GM10266 (cell line): ENCODE data around the gene STIM2.

Source experiments
- DNase-seq: peaks from one replicate; pipeline ENCODE4 v3.0.0; 2012; ENCODE audit errors: extremely low spot score
- TF ChIP-seq, protein P1 (sequence below): IDR thresholded peaks from 2 replicates; pipeline ENCODE4 v1.5.1; 2012; ENCODE audit warnings: mild to moderate bottlenecking, low read depth; ENCODE audit not compliant: control insufficient read depth, insufficient read depth; ENCODE audit errors: missing control alignments

STIM2 gene

DNA sequence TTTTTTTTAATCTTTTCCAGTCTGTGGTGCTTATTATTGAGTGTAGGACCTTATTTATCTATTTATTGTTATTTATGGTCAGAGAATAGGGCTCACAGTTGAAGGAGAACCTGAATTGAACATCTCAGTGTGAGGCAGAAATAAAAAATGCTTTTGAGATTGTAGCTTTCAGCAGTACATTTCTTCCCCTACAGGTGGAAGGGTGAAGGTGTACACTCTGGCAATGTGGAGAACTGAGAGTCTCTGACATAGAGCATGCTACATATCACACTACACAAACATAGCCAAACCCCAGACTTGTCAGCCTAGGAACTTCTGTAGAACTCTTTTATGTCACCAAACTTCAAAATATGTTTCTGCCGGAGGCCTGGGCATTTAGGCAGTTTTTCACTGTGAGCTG is 140.2 kb downstream of the STIM2 start:
- TF ChIP-seq, protein P1, sequence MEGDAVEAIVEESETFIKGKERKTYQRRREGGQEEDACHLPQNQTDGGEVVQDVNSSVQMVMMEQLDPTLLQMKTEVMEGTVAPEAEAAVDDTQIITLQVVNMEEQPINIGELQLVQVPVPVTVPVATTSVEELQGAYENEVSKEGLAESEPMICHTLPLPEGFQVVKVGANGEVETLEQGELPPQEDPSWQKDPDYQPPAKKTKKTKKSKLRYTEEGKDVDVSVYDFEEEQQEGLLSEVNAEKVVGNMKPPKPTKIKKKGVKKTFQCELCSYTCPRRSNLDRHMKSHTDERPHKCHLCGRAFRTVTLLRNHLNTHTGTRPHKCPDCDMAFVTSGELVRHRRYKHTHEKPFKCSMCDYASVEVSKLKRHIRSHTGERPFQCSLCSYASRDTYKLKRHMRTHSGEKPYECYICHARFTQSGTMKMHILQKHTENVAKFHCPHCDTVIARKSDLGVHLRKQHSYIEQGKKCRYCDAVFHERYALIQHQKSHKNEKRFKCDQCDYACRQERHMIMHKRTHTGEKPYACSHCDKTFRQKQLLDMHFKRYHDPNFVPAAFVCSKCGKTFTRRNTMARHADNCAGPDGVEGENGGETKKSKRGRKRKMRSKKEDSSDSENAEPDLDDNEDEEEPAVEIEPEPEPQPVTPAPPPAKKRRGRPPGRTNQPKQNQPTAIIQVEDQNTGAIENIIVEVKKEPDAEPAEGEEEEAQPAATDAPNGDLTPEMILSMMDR: peak; percentile 46
- no peak for DNase-seq

DNA sequence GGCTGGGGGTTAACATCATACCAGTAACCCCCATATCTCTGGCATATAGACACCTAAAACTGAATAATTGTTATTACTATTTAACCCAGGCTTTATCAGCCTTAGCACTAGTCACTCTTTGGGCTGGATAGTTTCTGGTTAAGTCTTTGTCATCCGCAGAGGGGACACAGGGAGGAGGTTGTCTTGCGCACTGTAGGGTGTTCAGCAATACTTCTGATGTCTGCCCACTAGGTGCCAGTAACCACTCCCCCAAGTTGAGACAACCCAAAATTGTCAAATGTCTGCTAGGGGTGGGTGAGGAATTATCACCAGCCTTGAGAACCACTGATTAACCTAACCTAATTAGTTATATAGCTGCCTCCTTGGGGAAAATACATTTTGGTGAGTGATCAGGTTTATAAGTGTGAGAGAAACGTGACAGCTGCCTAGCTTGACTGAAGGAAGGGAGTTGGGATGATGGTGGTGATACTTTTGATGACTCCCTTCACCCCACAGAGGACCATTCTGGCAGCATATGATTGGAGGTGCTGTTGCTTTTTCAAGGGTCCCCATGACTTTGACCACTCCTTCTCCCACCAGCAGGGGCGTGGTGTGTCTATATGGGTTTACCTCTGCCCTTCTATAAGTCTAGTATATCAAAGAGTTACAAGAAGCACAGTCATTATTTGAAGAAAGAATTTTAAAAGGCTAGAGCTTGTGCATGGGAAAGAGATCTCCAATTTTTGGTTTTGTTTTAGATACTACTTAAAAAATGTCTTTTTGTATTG is 140.9 kb downstream of the STIM2 start:
- DNase-seq: no peak
- TF ChIP-seq, protein P1: no peak

DNA sequence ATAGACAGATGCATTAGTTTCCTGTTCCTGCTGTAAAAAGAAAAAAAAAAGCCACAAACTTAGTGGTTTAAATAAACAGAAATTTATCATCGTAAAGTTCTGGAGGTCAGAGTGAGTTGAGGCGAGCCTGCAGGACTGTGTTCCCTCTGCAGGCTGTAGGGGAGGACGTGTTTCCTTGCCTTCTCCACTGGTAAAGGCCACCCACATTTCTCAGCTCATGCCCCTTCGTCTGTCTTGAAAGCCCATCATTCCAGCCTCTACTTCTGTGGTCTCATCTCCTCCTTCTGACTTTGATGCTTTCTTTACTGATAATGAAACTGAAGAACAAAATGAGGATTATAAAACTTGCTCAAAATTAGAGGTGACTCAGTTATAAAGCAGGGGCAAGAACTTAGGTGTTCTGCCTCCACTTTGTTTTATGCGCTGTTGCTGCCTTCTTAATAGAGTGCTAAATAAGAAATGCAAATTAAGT is 143.0 kb downstream of the STIM2 start:
- TF ChIP-seq, protein P1: no peak

DNA sequence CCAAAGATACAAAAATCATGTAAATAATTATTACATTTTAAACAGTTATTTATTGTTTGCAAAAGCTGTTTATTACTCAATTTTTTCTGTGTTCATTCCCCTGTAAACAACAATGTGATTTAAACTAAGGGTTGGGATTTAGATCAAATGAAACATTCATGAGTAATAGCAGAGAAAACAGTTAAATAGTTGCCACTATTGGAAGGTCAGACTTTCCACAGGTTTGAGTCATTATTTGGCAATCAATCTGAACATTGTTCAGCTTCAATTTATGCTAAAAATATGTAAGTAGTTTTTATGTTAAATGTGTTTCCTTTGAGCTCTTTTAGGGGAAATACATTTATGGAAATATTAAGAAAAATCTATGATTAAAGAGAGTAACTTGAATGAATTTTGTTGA is 144.9 kb downstream of the STIM2 start:
- DNase-seq: no peak
- TF ChIP-seq, protein P1: no peak

More for the DNA sequence above, 143.0 kb downstream of the STIM2 start:
- no peak for DNase-seq

DNA sequence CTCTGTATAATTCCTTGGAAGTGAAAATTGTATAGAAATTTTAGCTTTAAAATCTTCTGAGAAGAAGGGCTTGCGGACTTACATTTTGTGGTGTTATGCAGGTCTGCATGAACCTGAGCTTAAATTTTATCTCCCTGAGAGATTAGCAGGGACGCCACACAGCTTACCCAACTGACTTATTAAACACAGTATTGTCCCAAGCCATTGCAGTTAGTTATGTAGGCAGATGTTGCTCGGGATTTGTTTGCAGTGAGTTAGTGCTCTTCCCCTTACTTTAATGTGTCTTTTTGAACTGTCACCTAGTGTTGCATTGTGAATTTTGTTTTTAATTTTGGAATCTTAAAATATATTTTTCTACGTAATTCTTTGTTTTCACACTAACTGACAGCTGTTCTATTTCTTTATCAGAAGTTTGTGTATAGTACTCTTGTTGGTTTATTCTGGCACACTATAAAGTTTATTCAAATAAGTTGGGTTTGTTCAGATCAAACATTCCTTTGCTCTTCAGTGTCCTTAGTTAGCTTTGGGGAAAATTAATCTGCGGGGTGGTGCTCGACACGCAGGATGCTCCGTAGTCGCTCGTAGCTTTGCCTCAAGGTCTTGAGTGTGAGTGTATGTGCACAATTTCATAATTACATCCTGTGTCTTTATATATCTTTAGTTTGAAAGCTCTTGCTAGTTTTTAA is 145.4 kb downstream of the STIM2 start:
- TF ChIP-seq, protein P1: no peak
- no peak for DNase-seq

DNA sequence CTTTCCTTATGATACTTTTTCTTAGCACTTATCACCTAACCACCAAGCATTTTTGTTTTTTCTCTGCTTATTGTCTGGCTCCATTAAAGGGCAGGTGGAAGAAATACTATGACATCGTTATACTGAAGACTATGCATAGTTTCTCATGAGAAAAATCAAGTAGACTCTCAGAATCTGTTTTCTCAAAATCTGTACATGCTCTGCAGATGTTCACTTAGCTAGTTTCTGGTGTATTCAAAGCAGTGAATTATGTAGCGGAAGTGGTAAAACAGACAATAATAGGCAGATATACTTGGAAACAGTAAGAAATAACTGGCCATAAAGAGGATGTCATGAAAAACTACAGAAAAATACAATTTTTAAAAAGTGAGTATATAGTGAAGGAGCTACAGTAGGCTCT is 146.0 kb downstream of the STIM2 start:
- TF ChIP-seq, protein P1: no peak
- no peak for DNase-seq

DNA sequence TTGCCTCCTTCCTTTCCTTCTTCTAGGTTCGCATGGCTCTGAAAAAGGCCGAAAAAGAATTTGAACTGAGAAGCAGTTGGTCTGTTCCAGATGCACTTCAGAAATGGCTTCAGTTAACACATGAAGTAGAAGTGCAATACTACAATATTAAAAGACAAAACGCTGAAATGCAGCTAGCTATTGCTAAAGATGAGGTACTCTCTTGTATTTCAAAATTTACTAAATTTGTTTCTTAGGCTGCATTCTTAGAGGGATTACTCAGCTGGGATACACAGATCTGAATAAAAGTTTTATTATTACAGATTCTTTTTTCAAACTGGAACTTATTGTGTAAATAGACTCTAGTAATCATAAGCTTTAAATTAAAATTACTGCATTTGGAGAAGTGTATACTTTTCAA is 146.9 kb downstream of the STIM2 start:
- TF ChIP-seq, protein P1: no peak
- DNase-seq: no peak
